Esophagus squamous epithelium (tissue), 4 donors: ENCODE measurements around the gene CYBC1.

Source experiments
- CTCF ChIP-seq, 6 experiments: fragments of 450-650 bp in 4 of 6; fragments of 200-600 bp in 2 of 6; sonication (generic) in 2 of 6; IDR thresholded peaks; one replicate each; pipeline ENCODE4 v1.5.1; 2016 to 2019; ENCODE audit warnings: antibody characterized with exemption in 6 of 6, mild to moderate bottlenecking in 4 of 6, moderate library complexity in 4 of 6
- POLR2A ChIP-seq, 4 donors: fragments of 450-650 bp; IDR thresholded peaks; one replicate each; pipeline ENCODE4 v1.6.1; 2017; ENCODE audit warnings: antibody characterized with exemption in 4 of 4, mild to moderate bottlenecking in 4 of 4, moderate library complexity in 3 of 4

GRCh38 chr17:82446649-82447048, 3.9 kb downstream of the CYBC1 start:
- TF ChIP-seq CTCF (IDR thresholded peaks at IDR 0.05) (no peak), POLR2A (IDR thresholded peaks at IDR 0.05) (no peak)
